Left lung (tissue), 10 donors: ENCODE results near the gene FBXW5. TPM values are rescaled to one million over a fixed set of nuclear protein-coding genes. Genes with fewer than 3 reads are reported as not detected.

Experiments used
- ATAC-seq: fragments of 200-7000 bp; cut with Tn5 transposase; one replicate; pipeline ENCODE4 v1.9.1; 2020; ENCODE audit warnings: moderate library complexity
- DNase-seq, 4 donors: peaks; one replicate each; pipeline ENCODE4 v3.0.0-alpha.2; 2013 to 2020
- H3K27ac ChIP-seq, 2 donors: fragments of 200-600 bp; sonication (generic) in 1 of 2; one replicate each; pipeline versions ENCODE4 v1.5.0 to v1.8.0; 2020 to 2021
- H3K27me3 ChIP-seq, 2 donors: fragments of 200-600 bp; sonication (generic) in 1 of 2; one replicate each; pipeline versions ENCODE4 v1.5.0 to v1.8.0; 2020 to 2021
- H3K36me3 ChIP-seq, 2 donors: fragments of 200-600 bp; sonication (generic) in 1 of 2; one replicate each; pipeline versions ENCODE4 v1.5.0 to v1.8.0; 2020 to 2021
- H3K4me1 ChIP-seq, 2 donors: fragments of 200-600 bp; one replicate each; pipeline ENCODE4 v1.8.0; 2021
- H3K4me3 ChIP-seq, 2 donors: fragments of 200-600 bp; sonication (generic) in 1 of 2; one replicate each; pipeline versions ENCODE4 v1.5.0 to v1.8.0; 2020 to 2021; ENCODE audit warnings: mild to moderate bottlenecking in 1 of 2
- H3K9me3 ChIP-seq, 2 donors: fragments of 200-600 bp; sonication (generic) in 1 of 2; one replicate each; pipeline versions ENCODE4 v1.5.0 to v1.8.0; 2020 to 2021
- CTCF ChIP-seq, 2 donors: fragments of 200-600 bp; sonication (generic) in 1 of 2; IDR thresholded peaks; one replicate each; pipeline versions ENCODE4 v1.5.0 to v1.8.0; 2021; ENCODE audit warnings: antibody characterized with exemption in 2 of 2
- intact Hi-C, 2 donors: fragments of 100-400 bp; cut with DNase I; formaldehyde crosslinking; loops; one replicate each; pipeline versions ENCODE4 v1.11.2 to v1.14.2; 2022
- polyA plus RNA-seq, 6 donors: library from polyadenylated mRNA; unstranded; fragments of 120-200 nt; gene quantifications; one replicate each; pipeline ENCODE4 v1.2.1, GENCODE V29; 2013; ENCODE audit not compliant: insufficient read length in 6 of 6
- total RNA-seq, 2 donors: library from RNA; stranded (reverse); fragmentation: NEBNext Ultra II Directional; extraction: Animal tissue kit (Norgen Biotek cat#: 25700); gene quantifications; one replicate each; pipeline ENCODE4 v1.2.1, GENCODE V29; 2021
- donor health status: DM: no; HTN: yes; CAD: no.
- donor health status: DM: no; HTN: no; CAD: no.

Gene FBXW5
- total and polyA plus RNA-seq, 8 donors = 33.0 to 111 (median 47.7) TPM

GRCh38 chr9:136926749-136927148 is 17.8 kb downstream of the FBXW5 start:
- ATAC-seq (no peak), DNase-seq (no peak)
- H3K27me3 ChIP-seq = no peaks in the 10 kb centered on the region
- intact Hi-C loops = no loop called here
- H3K27ac ChIP-seq = no peak overlapping the region
- peaks cover 0 to 9% of the 10 kb centered on the region in 2 donors for H3K4me1 ChIP-seq
- H3K4me3 ChIP-seq = no peak overlapping the region
- peaks cover 0 to 56% of the 10 kb centered on the region in 2 donors for H3K36me3 ChIP-seq
- no peak for TF ChIP-seq CTCF (IDR thresholded peaks at IDR 0.05)
- H3K9me3 ChIP-seq = no peaks in the 10 kb centered on the region

- DNase-seq (no peak), ATAC-seq (peak; percentile 9)
- no peak overlapping the region for H3K27ac ChIP-seq
- no peak for TF ChIP-seq CTCF (IDR thresholded peaks at IDR 0.05)
- H3K27me3 ChIP-seq = no peaks in the 10 kb centered on the region
- intact Hi-C loops = no loop called here
- no peaks in the 10 kb centered on the region for H3K9me3 ChIP-seq
- peaks cover 0 to 9% of the 10 kb centered on the region in 2 donors for H3K4me1 ChIP-seq
- H3K36me3 ChIP-seq = peaks cover 0 to 61% of the 10 kb centered on the region in 2 donors
- no peak overlapping the region for H3K4me3 ChIP-seq
These were observed 18.3 kb downstream of the FBXW5 start for GRCh38 chr9:136926154-136926704.

- no peak for DNase-seq
- Histone ChIP-seq H3K9me3 (no peaks in the 10 kb centered on the region), H3K4me1 (peaks cover 0 to 9% of the 10 kb centered on the region in 2 donors), H3K27ac (no peak overlapping the region), H3K27me3 (no peaks in the 10 kb centered on the region), H3K36me3 (peaks cover 0 to 67% of the 10 kb centered on the region in 2 donors), H3K4me3 (no peak overlapping the region)
- ATAC-seq = no peak
- intact Hi-C loops = no loop called here
- TF ChIP-seq CTCF (IDR thresholded peaks at IDR 0.05) = no peak
These were observed 19.0 kb downstream of the FBXW5 start for GRCh38 chr9:136925414-136926153.

GRCh38 chr9:136923881-136924280 is 20.7 kb downstream of the FBXW5 start:
- Histone ChIP-seq H3K4me1 (peaks cover 0 to 7% of the 10 kb centered on the region in 2 donors), H3K27ac (no peak overlapping the region), H3K9me3 (no peaks in the 10 kb centered on the region), H3K27me3 (no peaks in the 10 kb centered on the region), H3K36me3 (peaks cover 0 to 83% of the 10 kb centered on the region in 2 donors), H3K4me3 (no peak overlapping the region)
- TF ChIP-seq CTCF (IDR thresholded peaks at IDR 0.05) = no peak
- ATAC-seq (no peak), DNase-seq (no peak)
- intact Hi-C loops = no loop called here

GRCh38 chr9:136922540-136922939 is 22.0 kb downstream of the FBXW5 start:
- Histone ChIP-seq H3K4me1 (no peaks in the 10 kb centered on the region), H3K27me3 (no peaks in the 10 kb centered on the region), H3K4me3 (no peak overlapping the region), H3K27ac (no peak overlapping the region), H3K9me3 (no peaks in the 10 kb centered on the region), H3K36me3 (peaks cover 0 to 90% of the 10 kb centered on the region in 2 donors)
- intact Hi-C loops = no loop called here
- ATAC-seq (no peak), DNase-seq (no peak)
- no peak for TF ChIP-seq CTCF (IDR thresholded peaks at IDR 0.05)
